GM12878 (cell line): Measurements from ENCODE around the gene NACC1. TPM values are rescaled to one million over a fixed set of nuclear protein-coding genes. Genes with fewer than 3 reads are reported as not detected.

Experiments used
- ASH2L ChIP-seq: fragments of 300-600, 200-600 bp; sonication (generic); IDR thresholded peaks from 2 replicates; pipeline ENCODE4 v1.6.1; 2017; ENCODE audit warnings: low read depth, mild to moderate bottlenecking, borderline replicate concordance
- BCL11A ChIP-seq: IDR thresholded peaks from 2 replicates; pipeline ENCODE4 v1.6.1; 2011; ENCODE audit warnings: low read depth, low read length
- BRCA1 ChIP-seq: IDR thresholded peaks from 2 replicates; pipeline ENCODE4 v1.6.1; 2011; ENCODE audit warnings: low read depth, low read length, improper control_type of control experiment
- CHD2 ChIP-seq: IDR thresholded peaks from 2 replicates; pipeline ENCODE4 v1.6.1; 2011; ENCODE audit warnings: low read depth, low read length, improper control_type of control experiment, borderline replicate concordance
- CREB1 ChIP-seq: IDR thresholded peaks from 2 replicates; pipeline ENCODE4 v1.6.1; 2012; ENCODE audit warnings: low read depth, mild to moderate bottlenecking, inconsistent platforms
- CUX1 ChIP-seq: IDR thresholded peaks from 2 replicates; pipeline ENCODE4 v1.6.1; 2012; ENCODE audit warnings: improper control_type of control experiment, low read depth, low read length; ENCODE audit not compliant: insufficient replicate concordance
- GATAD2B ChIP-seq: fragments of 450-650 bp; conservative IDR thresholded peaks from 2 replicates; pipeline ENCODE4 v1.6.1; 2017; ENCODE audit warnings: low read depth, mild to moderate bottlenecking, moderate library complexity
- IRF5 ChIP-seq: fragments of 450-650 bp; IDR thresholded peaks from 2 replicates; pipeline ENCODE4 v1.6.1; 2017; ENCODE audit warnings: borderline replicate concordance
- KAT2A ChIP-seq: conservative IDR thresholded peaks from 2 replicates; pipeline ENCODE4 v1.6.1; 2011; ENCODE audit warnings: low read depth, low read length; ENCODE audit not compliant: control insufficient read depth
- NR2F1 ChIP-seq: fragments of 450-650 bp; conservative IDR thresholded peaks from 2 replicates; pipeline ENCODE4 v1.6.1; 2017; ENCODE audit warnings: mild to moderate bottlenecking
- PAX5 ChIP-seq: IDR thresholded peaks from 2 replicates; pipeline ENCODE4 v1.6.1; 2011; ENCODE audit warnings: low read depth, low read length, borderline replicate concordance
- RAD51 ChIP-seq: fragments of 450-650 bp; IDR thresholded peaks from 2 replicates; pipeline ENCODE4 v1.6.1; 2016; ENCODE audit warnings: moderate library complexity, mild to moderate bottlenecking, inconsistent platforms
- RBBP5 ChIP-seq: fragments of 200-600 bp; sonication (generic); conservative IDR thresholded peaks from 2 replicates; pipeline ENCODE4 v1.6.1; 2016
- RFX5 ChIP-seq: IDR thresholded peaks from 2 replicates; pipeline ENCODE4 v1.6.1; 2011; ENCODE audit warnings: low read depth, low read length, improper control_type of control experiment
- SIN3A ChIP-seq: IDR thresholded peaks from 2 replicates; pipeline ENCODE4 v1.6.1; 2012; ENCODE audit warnings: low read depth, low read length, improper control_type of control experiment
- SMC3 ChIP-seq: IDR thresholded peaks from 2 replicates; pipeline ENCODE4 v1.6.1; 2011; ENCODE audit warnings: low read length, improper control_type of control experiment, borderline replicate concordance
- TCF12 ChIP-seq: IDR thresholded peaks from 2 replicates; pipeline ENCODE4 v1.6.1; 2011; ENCODE audit warnings: low read depth, mild to moderate bottlenecking, low read length
- ZNF592 ChIP-seq: fragments of 450-650 bp; IDR thresholded peaks from 2 replicates; pipeline ENCODE4 v1.6.1; 2017; ENCODE audit warnings: mild to moderate bottlenecking, moderate library complexity
- polyA plus RNA-seq, 11 experiments: library from polyadenylated mRNA; depleted of rRNA in 4 of 11; unstranded in 6 of 11; stranded (reverse) in 5 of 11; fragments of >200 nt; fragmentation: Nextera tagmentation in 4 of 11; fragmentation: Illumina TruSeq in 1 of 11; extraction: Ambion mirVana in 4 of 11; extraction: Trizol in 1 of 11; gene quantifications; 1 replicate in 1 of 11; 2 replicates in 10 of 11; pipeline versions ENCODE4 v1.2.1 to v1.2.3, GENCODE V29; 2011 to 2016; ENCODE audit warnings: inconsistent platforms in 2 of 11, missing spikeins in 2 of 11, low read depth in 1 of 11
- total RNA-seq, 4 experiments: library from RNA; depleted of rRNA in 3 of 4; stranded (reverse); fragments of >200 nt in 3 of 4; fragmentation: Illumina TruSeq in 1 of 4; extraction: Trizol in 1 of 4; gene quantifications; 2 replicates each; pipeline versions ENCODE4 v1.2.1 to v1.2.3, GENCODE V29; 2013 to 2021

The NACC1 gene
- total and polyA plus RNA-seq, 10 of the 15 experiments (the other 5 are each of a cell fraction or from before 2014, with no cell fraction given), result 0.18 to 120 (median 19.2) TPM

GRCh38 chr19:13155472-13156359 is 37.7 kb downstream of the NACC1 start (continued):
- no peak for TF ChIP-seq BRCA1
- TF ChIP-seq SMC3, result peak; percentile 12; the same call in 1 of the 2 replicates
- TF ChIP-seq RFX5, result no peak
- TF ChIP-seq PAX5, result peak; percentile 93
- TF ChIP-seq CHD2, result peak; percentile 62; the same call in 1 of the 2 replicates
- peak; percentile 75; the same call in 1 of the 2 replicates for TF ChIP-seq TCF12
- TF ChIP-seq IRF5, result no peak
- no peak for TF ChIP-seq RBBP5
- peak; percentile 9; the same call in 1 of the 2 replicates for TF ChIP-seq RAD51
- TF ChIP-seq NR2F1, result peak; percentile 98
- TF ChIP-seq KAT2A, result no peak
- TF ChIP-seq ASH2L, result no peak
- TF ChIP-seq ZNF592, result no peak
- peak; percentile 98 for TF ChIP-seq GATAD2B
- TF ChIP-seq BCL11A, result peak; percentile 80
- no peak for TF ChIP-seq SIN3A
- TF ChIP-seq CREB1, result no peak
- TF ChIP-seq CUX1, result no peak
